ENCODE data around the gene OXNAD1.

The OXNAD1 gene

DNA sequence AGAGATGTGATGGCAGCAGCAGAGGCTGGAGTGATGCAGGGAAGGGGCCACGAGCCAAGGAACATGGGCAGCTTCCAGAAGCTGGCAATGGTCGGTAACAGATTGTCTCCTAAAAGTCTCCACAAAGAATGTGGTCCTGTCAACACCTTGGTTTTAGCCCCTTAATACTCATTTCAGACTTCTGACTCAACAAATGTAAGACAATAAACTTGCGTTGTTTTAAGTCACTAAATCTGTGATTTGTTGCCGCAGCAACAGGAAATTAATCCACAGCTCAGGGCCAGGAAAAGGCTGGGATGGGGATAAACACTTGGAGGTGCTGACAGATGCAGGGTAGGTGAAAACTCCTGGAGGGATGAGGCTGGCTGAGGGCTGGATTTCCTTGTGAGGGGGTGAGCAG lies 69.9 kb downstream of the OXNAD1 start:
- DNase-seq: no peak

DNA sequence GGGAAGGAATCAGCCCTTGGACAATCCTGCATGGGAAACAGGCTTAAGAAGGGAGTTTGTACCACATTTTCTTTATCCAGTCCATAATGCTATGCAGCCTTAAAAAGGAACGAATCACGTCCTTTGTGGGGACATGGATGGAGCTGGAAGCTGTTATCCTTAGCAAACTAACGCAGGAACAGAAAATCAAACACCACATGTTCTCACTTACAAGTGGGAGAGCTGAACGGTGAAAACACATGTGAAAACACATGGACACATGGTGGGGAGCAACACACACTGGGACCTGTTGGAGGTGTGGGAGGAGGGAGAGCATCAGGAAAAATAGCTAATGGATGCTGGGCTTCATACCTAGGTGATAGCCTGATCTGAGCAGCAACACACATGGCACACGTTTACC lies 70.3 kb downstream of the OXNAD1 start:
- no peak for DNase-seq

GRCh38 chr3:16335772-16336645 lies 71.0 kb downstream of the OXNAD1 start:
- no peak for DNase-seq

DNA sequence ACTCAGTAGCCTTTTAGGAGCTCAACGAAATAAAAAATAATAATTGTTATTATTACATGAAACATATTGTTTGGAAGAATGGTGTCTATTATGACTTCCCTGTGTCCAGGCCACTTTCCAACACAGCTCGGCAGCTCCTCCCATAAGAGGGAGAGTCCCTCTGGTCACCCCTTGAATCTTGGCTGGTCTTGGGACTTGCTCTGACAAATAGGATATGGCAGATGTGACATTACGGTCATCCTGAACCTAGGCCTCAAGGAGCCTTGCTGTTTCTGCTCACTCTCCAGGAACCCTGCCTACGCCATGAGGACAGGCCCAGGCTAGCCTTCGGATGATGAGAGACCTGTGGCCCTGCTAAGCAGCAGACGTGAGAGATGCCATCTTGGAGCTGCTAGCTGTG lies 71.8 kb downstream of the OXNAD1 start:
- DNase-seq: no peak

DNA sequence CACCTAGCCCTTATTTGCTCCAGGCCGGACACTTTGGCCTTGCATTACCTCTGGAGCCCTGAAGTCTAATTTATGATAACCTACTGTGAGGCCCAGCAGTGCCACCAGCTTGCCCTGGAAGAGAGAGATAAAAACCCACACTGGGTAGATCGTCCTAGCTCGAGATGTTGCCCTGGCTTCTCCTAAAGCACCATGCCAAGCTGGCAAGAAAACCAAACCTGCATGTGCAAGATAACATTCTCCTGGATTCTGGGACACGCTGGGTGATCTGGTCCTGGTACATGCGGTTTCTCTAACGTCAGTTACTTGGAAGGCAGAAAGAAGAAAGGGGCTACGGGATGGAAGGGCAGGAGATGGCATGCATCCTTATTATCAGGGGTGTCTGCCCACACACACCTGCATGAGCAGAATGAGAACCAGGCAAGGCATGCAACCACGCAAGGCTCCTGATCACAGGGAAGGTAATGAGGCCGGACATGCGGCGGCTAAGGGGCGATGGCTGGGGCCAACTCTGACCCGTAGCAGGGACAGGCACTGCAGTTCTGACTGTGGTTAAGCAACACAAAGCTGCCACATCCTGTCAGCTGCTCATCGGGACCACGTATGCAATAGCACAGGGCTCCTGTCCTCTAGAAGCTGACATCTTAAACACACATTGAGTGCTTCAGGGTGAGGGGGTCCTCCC lies 73.0 kb downstream of the OXNAD1 start:
- no peak for DNase-seq

- no peak for DNase-seq
Observed at GRCh38 chr3:16338999-16339398, 74.0 kb downstream of the OXNAD1 start.

DNA sequence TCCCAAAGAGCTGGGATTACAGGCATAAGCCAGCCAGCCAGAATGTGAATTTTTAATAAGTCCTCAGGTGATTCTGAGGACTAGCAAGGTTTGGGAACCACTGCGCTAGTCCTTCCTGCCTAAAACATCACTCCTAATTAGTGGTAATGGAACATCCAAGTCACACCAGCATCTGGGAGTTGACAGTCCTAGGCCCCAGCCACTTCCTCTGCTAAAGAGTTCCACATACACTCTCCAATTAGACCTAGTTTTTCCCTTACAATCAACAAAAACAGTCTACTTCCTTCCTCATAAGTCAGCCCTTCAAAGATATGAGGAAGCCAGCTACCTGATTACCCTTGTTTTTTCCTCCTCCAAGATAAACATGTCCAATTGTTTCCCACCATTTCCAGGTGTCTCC lies 78.1 kb downstream of the OXNAD1 start:
- DNase-seq: no peak

- DNase-seq: no peak
Observed at GRCh38 chr3:16346413-16347081, 81.5 kb downstream of the OXNAD1 start.

DNA sequence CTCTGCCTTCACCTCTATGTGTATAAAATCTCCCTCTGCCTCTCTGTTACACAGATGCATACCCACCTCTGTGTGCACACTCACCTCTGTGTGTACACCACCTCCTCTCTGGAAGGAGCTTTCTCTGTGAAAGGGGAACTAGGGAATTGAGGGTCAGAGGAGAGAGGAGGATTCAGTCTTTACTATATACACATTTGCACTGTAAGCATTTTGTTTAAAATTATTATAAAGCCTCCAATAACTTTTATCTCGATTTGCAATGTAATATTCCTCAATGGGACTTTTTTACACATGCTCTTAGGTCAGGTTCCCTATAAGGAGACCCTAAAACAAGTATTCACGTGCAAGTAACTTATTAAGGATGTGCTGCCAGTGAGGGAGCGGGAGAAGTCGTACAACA lies 82.5 kb downstream of the OXNAD1 start:
- no peak for DNase-seq

DNA sequence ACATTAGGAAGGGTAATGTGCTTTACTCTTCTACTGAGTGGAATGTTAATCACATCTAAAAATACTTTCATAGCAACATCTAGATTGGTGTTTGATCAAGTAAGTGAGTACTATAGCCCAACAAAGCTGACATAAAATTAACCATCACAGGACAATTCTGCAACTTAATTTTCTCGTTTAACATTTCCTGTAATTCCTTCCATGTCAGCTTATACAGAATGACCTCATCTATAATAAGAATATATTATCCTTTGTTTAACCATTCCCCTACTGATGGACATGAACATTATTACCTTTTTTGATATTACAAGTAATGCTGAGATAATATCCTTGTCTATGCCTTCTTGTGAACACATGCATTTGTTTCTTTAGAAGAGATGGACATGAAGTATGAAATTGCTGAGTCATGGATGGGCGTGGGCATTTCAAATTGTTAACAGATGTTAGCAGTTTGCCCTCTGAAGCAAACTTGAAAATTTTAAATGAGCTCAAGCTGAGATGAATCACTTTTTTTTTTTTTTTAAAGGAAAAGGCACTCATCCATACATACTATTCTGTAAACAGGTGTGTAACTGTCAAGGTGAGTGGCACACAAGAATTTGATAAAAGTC lies 85.1 kb downstream of the OXNAD1 start:
- DNase-seq: peak; percentile 3

DNA sequence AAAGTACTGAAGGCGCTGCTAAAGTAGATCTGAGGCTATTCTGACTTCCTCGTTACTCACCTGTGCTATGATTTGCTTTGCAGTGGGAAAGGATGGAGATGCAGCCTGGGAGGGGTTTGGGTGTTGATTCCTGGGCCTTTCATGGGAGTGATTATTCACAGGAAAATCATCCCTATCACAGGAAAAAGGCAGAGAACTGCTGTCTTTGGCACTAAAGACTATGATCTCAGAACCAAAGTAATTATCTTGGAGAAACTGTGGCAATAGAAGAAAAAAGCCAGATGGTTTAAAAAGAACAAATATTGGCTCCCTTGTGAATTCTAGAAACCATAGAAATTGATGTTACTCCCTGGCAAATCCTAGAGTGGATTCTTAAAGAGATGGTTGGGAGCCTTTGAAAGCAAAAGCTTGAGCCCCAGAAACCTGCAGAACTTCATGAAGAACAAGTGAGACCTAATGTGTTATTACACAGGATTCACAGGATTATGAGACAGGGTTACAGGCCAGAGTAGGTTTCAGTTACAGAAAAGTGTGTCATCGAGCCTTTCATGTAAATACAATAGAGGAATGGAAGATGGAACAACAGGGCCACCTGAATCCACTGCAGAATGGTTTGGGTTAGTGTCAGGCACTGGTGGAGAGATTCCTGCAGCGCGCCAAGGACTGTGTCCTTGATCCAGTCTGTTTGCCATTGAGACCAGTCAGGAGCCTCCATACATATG lies 85.7 kb downstream of the OXNAD1 start:
- peak; percentile 3 for DNase-seq

GRCh38 chr3:16352428-16352827 lies 87.4 kb downstream of the OXNAD1 start:
- no peak for DNase-seq

DNA sequence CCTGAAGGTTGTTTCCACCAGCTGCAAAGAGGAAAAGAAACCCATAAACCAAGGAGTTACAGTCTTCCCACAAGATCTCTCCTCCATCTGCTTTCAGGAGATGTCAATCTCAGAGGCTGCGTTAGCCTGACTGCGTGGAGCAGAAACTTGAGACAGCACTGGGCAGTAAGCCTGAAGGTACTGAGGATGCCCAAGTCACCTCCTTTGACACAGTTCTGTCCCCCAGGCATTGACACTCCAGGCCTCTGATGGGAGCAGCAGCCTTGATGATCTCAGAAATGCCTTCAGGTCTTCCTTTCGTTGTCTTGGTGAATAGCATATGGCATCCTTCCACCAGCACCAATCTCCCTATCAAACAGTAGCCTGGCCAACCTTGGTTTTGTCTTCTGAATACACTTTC lies 89.3 kb downstream of the OXNAD1 start:
- no peak for DNase-seq
